GM20000 (cell line): ENCODE results near the gene ZDHHC21.
"Not testable (repeated sequence)": the region's sequence is repeated elsewhere in the genome, so short reads cannot be mapped to it uniquely, and the experiment has no call there.

Experiments used
- DNase-seq: peaks from one replicate; pipeline ENCODE4 v3.0.0; 2012; ENCODE audit warnings: low spot score
- TF ChIP-seq, protein P1 (sequence below): IDR thresholded peaks from 2 replicates; pipeline ENCODE4 v1.5.1; 2012; ENCODE audit warnings: mild to moderate bottlenecking, control low read depth; ENCODE audit errors: extremely low read depth, missing control alignments

ZDHHC21 gene

DNA sequence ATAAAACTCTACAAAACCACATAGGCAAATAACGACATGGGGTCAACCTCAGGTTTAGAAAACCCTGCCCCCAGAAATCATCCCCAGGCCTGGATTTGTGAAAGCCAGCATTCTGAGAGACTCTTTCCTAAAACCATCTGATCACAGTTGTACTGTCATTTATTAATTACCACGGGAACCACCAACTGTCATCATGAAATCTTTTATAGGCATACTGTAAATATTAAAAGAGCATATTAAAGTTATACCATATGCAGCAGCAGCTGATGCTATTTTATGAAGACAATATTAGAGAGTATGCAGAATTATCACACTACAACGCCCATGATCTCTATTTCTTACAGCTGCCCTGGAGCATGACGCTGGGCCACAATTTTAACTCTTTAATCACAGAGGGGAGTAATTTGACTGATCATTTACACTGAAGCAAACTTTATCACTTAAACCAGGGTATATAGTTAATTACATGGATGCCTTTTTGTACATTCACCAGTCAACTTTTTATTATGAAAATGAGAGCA is 9.0 kb upstream of the ZDHHC21 start:
- DNase-seq: no peak
- TF ChIP-seq, protein P1, sequence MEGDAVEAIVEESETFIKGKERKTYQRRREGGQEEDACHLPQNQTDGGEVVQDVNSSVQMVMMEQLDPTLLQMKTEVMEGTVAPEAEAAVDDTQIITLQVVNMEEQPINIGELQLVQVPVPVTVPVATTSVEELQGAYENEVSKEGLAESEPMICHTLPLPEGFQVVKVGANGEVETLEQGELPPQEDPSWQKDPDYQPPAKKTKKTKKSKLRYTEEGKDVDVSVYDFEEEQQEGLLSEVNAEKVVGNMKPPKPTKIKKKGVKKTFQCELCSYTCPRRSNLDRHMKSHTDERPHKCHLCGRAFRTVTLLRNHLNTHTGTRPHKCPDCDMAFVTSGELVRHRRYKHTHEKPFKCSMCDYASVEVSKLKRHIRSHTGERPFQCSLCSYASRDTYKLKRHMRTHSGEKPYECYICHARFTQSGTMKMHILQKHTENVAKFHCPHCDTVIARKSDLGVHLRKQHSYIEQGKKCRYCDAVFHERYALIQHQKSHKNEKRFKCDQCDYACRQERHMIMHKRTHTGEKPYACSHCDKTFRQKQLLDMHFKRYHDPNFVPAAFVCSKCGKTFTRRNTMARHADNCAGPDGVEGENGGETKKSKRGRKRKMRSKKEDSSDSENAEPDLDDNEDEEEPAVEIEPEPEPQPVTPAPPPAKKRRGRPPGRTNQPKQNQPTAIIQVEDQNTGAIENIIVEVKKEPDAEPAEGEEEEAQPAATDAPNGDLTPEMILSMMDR: no peak

DNA sequence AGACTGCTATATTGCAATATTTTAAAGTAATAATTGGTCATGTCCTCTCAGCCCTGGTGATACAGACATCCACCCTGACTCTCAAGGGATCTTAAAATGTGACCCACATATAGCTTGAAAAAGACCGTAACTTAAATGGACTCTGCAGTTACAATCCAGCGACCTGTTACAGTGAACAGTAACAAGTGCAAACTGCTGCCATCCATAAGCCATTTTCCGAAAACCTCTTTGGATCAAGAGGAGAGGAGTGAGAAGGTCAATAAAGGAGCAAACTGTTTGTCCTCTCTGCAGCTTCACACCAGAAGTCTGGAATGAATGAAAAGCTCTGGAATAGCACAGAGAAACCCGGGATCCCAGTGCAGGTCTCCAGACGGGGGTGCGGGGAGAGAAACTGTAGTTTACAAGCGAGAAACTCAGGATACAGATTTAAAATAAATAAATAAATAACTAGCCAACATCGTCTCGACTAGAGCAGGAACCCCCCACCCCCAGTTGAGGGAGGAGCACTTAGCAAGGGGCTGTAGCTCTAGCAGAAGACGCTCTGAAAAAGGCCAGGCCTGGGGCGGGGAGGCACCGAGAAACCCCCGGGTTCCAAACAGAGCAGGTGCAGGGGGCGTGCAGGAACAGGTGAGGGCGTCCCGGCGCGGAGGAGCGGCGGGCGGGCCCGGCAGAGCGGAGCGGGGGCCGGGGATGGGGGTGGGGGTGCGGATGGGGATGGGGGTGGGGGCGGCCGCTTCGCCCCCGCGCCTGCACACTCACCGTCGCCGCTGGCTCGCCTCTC is 572 bp downstream of the ZDHHC21 start:
- TF ChIP-seq, protein P1: no peak
- DNase-seq: peak; percentile 69

DNA sequence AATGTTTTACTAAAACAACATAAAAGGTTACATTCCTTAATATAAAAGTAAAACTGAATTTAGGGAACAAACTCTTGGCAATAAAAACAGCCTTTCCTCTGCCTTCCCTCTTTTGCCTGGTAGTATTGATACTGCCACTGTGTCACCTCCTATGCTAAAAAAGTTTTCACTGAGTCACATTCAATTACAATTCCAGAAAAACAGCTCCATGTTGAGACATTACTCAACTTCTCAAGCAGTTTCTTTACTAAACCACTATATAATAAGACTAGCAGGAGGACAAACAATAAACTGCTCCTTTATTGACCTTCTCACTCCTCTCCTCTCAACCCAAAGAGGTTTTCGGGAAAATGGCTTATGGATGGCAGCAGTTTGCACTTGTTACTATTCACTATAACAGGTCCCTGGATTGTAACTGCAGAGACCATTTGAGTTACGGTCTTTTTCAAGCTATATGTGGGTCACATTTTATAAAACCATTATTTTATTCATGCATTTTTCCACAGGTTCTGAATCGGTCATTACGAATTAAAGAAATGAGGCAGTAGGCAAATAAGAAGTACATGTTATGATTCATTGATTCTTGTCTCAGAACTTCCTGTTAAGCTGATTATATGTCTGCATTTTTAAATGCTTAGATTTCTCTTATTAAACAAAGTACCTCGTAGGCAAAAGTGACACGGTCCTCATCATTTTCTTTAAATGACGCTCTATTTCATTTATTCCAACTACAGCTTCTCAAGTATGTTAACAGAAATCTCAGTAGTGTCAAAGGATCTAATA is 2.1 kb downstream of the ZDHHC21 start:
- DNase-seq: no peak

DNA sequence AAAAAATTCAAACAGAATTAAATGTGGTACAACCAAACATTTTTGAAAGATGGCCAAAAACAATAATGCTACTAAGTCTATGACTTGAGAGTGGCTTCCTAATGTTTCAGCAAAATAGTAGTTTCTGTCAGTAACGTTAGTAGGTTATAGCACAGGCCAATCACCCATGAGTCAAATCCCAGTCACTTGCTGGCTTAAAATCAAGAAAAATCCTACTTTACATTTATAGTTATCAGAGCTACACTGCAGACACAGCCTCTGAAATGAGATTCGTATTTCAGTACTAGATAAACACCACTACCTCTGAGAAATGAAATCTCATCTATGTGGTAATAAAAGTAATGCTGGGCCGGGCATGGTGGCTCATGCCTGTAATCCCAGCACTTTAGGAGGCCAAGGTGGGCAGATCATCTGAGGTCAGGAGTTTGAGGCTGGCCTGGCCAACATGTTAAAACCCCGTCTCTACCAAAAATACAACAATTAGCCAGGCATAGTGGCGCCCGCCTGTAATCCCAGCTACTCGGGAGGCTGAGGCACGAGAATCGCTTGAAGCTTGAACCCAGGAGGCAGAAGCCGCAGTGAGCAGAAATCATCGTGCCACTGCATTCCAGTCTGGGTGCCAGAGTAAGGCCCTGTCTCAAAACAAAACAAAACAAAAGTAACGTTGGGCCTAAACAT is 6.1 kb downstream of the ZDHHC21 start:
- DNase-seq: no peak
- TF ChIP-seq, protein P1: no peak

More for the DNA sequence above, 2.1 kb downstream of the ZDHHC21 start:
- TF ChIP-seq, protein P1: no peak

DNA sequence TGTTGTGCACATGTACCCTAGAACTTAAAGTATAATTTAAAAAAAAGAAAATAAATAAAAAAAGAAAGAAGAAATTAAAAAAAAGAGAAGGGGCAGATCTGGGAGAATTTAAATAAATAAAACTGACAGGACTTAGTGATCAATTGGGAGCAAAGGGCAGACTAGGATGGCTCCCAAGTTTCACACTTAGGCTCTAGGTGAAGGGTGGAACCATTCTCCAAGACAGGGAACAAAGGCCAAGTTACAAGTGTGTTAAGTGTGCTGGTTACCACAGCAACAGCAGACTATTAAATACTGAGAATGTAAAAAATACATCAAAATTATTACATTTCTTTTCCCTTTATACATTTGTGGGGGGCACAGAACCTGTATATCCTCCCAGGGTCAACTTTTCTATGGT is 7.1 kb downstream of the ZDHHC21 start:
- DNase-seq: no peak
- TF ChIP-seq, protein P1: no peak

DNA sequence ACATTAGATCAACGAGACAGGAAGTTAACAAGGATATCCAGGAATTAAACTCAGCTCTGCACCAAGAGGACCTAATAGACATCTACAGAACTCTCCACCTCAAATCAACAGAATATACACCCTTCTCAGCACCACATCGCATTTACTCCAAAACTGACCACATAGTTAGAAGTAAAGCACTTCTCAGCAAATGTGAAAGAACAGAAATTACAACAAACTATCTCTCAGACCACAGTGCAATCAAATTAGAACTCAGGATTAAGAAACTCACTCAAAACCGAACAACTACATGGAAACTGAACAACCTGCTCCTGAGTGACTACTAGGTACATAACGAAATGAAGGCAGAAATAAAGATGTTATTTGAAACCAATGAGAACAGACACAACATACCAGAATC is 10.6 kb downstream of the ZDHHC21 start:
- not testable (repeated sequence) for DNase-seq

DNA sequence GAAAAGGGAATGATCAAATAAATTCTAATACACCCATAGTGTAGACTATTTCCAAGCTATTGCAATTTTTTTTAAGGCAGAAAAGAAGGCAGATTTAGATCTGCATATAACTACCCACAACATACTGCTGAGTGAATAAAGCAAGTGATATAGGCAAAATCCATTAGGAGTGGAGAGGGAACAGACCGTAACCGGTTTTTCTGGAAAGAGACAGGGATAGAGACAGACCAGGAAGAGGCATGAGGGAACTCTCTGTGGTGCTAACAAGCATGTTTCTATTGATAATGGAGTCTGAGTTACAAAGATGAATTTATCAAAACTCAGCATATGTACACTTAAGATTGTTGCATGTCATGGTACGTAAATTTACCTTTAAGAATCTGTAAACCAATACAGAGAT is 14.5 kb downstream of the ZDHHC21 start:
- TF ChIP-seq, protein P1: no peak
- DNase-seq: no peak
